ENCODE measurements around the gene ERCC6L2.

Gene ERCC6L2

GRCh38 chr9:95862343-95862742, 13.1 kb upstream of the ERCC6L2 start:
- no peak for TF ChIP-seq CTCF (conservative IDR thresholded peaks at IDR 0.05; ENCODE audit: low read length)
- no peak overlapping the region for H3K4me3 ChIP-seq (ENCODE audit: low read length)
- no peak for DNase-seq (ENCODE audit: low read depth)

GRCh38 chr9:95864852-95865580, 10.5 kb upstream of the ERCC6L2 start:
- no peak overlapping the region for H3K4me3 ChIP-seq (ENCODE audit: low read length)
- no peak for DNase-seq (ENCODE audit: low read depth)
- TF ChIP-seq CTCF (conservative IDR thresholded peaks at IDR 0.05; ENCODE audit: low read length) = no peak

DNA sequence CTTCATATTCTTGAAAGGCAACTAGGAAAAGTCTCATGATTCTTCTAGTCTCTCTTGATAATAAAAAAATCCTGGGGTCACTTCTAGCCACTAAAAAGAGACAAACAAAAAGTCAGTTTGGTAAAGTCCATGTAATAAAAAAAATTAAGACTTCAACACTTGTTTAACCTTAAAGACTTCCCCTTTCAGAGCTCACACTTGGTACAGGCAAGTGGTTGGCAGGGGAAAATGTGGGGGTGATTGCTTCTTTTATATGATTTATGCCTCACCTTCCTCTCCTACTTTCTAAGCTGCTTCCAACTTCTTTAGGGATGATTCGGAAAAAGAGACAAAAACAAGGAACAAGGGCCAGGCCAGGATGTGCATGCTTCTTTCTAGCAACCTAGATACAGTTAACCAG, 5.1 kb upstream of the ERCC6L2 start:
- no peak for TF ChIP-seq CTCF (conservative IDR thresholded peaks at IDR 0.05; ENCODE audit: low read length)
- DNase-seq (ENCODE audit: low read depth) = no peak
- H3K4me3 ChIP-seq (ENCODE audit: low read length) = no peak overlapping the region

GRCh38 chr9:95870906-95871305, 4.6 kb upstream of the ERCC6L2 start:
- no peak for TF ChIP-seq CTCF (conservative IDR thresholded peaks at IDR 0.05; ENCODE audit: low read length)
- H3K4me3 ChIP-seq (ENCODE audit: low read length) = no peak overlapping the region
- DNase-seq (ENCODE audit: low read depth) = no peak

- no peak for TF ChIP-seq CTCF (conservative IDR thresholded peaks at IDR 0.05; ENCODE audit: low read length)
- peak; percentile 27 for DNase-seq (ENCODE audit: low read depth)
- no peak overlapping the region for H3K4me3 ChIP-seq (ENCODE audit: low read length)
Measured at GRCh38 chr9:95874303-95874988, 1.0 kb upstream of the ERCC6L2 start.

DNA sequence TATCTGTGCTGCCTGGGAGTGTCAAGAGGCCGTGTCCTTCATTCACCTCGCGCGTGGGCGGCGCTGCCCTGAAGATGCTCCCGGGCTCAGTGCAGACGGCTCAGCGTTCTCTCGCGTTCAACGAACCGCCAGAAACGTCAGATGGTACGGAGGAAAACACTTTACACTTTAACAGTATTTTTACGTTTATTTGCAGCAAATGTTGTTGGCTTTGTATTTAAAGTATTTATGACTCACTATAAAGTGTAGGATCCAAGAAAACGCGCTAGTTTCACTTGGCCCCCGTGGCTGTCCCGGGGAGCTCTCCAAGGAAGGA, 544 bp upstream of the ERCC6L2 start:
- H3K4me3 ChIP-seq (ENCODE audit: low read length) = no peak overlapping the region
- peak; percentile 49 for DNase-seq (ENCODE audit: low read depth)
- no peak for TF ChIP-seq CTCF (conservative IDR thresholded peaks at IDR 0.05; ENCODE audit: low read length)

DNA sequence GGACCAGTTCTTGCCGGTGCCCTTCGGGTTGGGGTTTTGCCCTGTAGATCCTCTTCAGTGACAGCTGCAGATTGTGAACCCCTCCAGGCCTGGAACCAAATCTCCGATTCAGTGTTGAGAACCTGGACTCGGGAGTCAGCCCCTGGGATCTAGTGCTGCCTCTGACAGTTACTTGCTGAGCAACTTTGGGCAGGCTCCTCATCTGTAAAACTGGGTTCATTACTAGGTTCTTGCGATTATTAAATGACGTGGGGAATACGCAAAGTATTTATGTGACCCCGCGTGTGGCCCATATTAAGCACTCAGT, 600 bp downstream of the ERCC6L2 start:
- TF ChIP-seq CTCF (conservative IDR thresholded peaks at IDR 0.05; ENCODE audit: low read length) = no peak
- no peak overlapping the region for H3K4me3 ChIP-seq (ENCODE audit: low read length)
- no peak for DNase-seq (ENCODE audit: low read depth)

Data from AG10803 (cell line).